Fibroblast of the aortic adventitia (primary cell): Measurements from ENCODE around the gene VDR. TPM values are rescaled to one million over a fixed set of nuclear protein-coding genes. Genes with fewer than 3 reads are reported as not detected.

ENCODE experiments used
- DNase-seq: peaks from one replicate; pipeline ENCODE4 v3.0.0-alpha.2; 2010; ENCODE audit warnings: low read depth
- H3K4me3 ChIP-seq: 2 replicates; pipeline ENCODE4 v1.5.1; 2011; ENCODE audit warnings: low read depth, mild to moderate bottlenecking, control low read depth, low read length, moderate library complexity
- total RNA-seq: library from RNA; depleted of rRNA; stranded (reverse); fragments of >200 nt; gene quantifications from 2 replicates; pipeline ENCODE4 v1.2.3, GENCODE V29; 2012; ENCODE audit warnings: low replicate concordance
- TF ChIP-seq, protein P1 (sequence below): IDR thresholded peaks from 2 replicates; pipeline ENCODE4 v1.5.1; 2011; ENCODE audit warnings: mild to moderate bottlenecking, low read length, control low read depth, inconsistent platforms; ENCODE audit not compliant: insufficient read depth

VDR gene
- total RNA-seq, 1 donor: 12.5 TPM

- DNase-seq: peak; percentile 46
- TF ChIP-seq, protein P1, sequence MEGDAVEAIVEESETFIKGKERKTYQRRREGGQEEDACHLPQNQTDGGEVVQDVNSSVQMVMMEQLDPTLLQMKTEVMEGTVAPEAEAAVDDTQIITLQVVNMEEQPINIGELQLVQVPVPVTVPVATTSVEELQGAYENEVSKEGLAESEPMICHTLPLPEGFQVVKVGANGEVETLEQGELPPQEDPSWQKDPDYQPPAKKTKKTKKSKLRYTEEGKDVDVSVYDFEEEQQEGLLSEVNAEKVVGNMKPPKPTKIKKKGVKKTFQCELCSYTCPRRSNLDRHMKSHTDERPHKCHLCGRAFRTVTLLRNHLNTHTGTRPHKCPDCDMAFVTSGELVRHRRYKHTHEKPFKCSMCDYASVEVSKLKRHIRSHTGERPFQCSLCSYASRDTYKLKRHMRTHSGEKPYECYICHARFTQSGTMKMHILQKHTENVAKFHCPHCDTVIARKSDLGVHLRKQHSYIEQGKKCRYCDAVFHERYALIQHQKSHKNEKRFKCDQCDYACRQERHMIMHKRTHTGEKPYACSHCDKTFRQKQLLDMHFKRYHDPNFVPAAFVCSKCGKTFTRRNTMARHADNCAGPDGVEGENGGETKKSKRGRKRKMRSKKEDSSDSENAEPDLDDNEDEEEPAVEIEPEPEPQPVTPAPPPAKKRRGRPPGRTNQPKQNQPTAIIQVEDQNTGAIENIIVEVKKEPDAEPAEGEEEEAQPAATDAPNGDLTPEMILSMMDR: no peak
- H3K4me3 ChIP-seq: no peak overlapping the region
Measured at GRCh38 chr12:47910486-47910885, 5.7 kb upstream of the VDR start.

DNA sequence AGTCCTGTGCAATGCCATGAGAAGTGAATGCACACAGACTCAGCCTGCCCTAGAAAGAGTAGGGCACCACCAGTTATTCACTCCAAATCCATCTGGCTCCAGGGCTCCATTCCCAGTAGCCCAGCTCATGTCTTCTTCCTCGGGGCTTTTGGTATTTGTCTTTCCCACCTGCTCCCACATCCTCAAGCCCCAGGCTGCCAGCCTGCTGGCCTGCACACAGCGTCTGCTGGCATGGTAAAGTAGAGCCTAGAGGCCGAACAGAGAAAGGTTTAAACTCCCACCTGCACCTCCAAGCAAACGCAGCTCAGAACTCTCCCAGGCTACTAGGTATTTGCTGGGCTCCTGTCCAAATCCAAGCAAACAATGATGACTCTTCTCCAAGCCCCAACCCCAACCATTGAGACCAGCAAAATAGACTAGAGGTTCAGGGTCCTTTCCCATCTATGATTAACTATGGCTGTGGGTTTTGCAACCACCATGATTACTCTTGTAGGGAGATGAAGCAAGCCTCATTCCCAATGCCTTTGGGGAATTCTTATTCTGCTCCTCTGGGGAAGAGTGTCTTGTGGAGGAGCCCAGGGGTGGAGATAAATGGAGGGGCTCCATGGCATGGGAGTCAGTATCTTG is 5.2 kb upstream of the VDR start:
- H3K4me3 ChIP-seq: no peak overlapping the region
- TF ChIP-seq, protein P1: no peak
- DNase-seq: no peak

DNA sequence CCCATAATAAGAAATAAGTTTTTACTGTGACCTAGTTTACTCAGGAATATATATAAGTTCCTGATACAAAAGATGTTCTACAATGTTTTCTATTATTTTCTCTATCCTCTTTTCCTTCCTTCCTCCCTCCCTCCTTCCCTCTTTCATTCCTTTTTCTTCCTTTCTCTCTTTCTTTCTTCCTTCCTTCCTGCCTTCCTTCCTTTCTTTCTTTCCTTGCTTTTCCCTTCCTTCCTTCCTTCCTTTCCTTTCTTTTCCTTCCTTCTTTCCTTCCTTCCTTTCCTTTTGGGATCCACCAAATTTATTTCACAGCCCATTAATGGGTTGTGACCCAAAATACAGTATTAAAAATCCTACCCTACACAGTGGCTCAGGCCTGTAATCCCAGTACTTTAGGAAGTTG is 3.9 kb upstream of the VDR start:
- no peak for DNase-seq
- TF ChIP-seq, protein P1: no peak
- no peak overlapping the region for H3K4me3 ChIP-seq

DNA sequence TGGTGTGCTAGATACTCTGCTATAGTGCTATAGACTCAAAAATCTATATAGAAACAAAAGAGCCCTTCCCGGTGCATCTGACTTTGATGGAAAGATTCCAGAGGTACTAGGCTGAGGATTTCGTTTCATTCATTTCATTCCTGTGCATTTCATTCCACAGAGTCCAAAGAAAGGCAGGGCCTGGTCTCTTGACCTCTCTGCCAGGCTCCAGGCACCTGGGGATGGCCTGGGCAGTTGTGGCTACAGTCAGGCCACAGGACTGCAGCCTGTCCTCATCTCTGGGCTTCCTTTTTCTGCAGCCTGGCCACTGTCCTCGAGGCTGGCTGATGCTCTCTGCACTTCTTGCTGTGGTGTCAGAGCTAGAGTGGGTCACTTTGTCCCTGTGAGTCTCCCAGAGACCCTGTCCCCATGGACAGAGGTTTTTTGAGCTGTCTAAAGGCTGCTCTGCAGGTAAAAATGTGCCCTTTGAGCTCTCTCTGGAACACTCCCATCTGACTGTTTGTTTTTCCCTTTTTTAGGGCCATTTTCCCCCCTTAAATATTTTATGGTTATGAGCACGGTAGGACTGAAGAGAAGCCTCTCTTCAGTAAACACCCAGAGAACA is 3.2 kb upstream of the VDR start:
- H3K4me3 ChIP-seq: no peak overlapping the region
- TF ChIP-seq, protein P1: no peak
- DNase-seq: no peak

- DNase-seq: peak; percentile 85
- TF ChIP-seq, protein P1: no peak
- H3K4me3 ChIP-seq: peak overlapping the region; percentile 94
Measured at GRCh38 chr12:47903927-47904712, 674 bp downstream of the VDR start.

DNA sequence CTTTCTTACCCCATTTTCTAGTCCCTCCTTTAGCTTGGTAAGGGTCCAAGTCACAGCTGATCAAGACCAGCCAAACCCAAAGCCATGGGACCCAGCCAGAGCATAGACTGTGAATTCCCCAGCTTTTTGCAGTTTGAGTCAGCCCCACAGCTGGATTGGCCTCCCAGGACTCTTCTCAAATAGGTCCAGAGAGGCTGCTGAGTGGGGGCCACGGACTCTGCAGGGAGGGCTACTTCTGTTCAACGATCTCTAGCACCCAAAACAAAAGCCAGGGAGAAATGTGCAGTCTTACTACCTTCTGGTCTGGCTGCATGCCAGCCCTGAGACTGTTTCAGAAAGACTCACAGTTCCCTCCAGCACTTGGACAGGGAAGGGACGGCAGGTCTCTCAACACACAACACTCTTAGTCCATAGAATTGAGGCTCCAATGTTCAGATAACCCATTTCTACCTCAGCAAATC is 1.6 kb downstream of the VDR start:
- peak; percentile 96 for DNase-seq
- TF ChIP-seq, protein P1: no peak
- H3K4me3 ChIP-seq: peak overlapping the region; percentile 94
